Gastroesophageal sphincter (tissue), 4 donors: ENCODE results near the gene MAP1LC3B. TPM values are rescaled to one million over a fixed set of nuclear protein-coding genes. Genes with fewer than 3 reads are reported as not detected.

Experiments used
- ATAC-seq: fragments of 150-250 bp; one replicate; pipeline ENCODE4 v1.9.1; 2016; ENCODE audit warnings: mild to moderate bottlenecking, moderate library complexity
- H3K27ac ChIP-seq, 4 donors: fragments of 200-600 bp; sonication (generic) in 3 of 4; 1 replicate in 3 of 4; 2 replicates in 1 of 4; pipeline ENCODE4 v1.5.1; 2016 to 2019
- H3K27me3 ChIP-seq: fragments of 200-600 bp; sonication (generic); one replicate; pipeline ENCODE4 v1.5.1; 2019
- H3K36me3 ChIP-seq, 2 donors: fragments of 200-600 bp; sonication (generic); one replicate each; pipeline ENCODE4 v1.5.1; 2019; ENCODE audit warnings: control low read depth in 1 of 2
- H3K4me1 ChIP-seq, 3 donors: fragments of 200-600 bp; sonication (generic); 1 replicate in 2 of 3; 2 replicates in 1 of 3; pipeline ENCODE4 v1.5.1; 2016 to 2019; ENCODE audit warnings: control low read depth in 2 of 3
- H3K4me3 ChIP-seq, 2 donors: fragments of 200-600 bp; sonication (generic); one replicate each; pipeline ENCODE4 v1.5.1; 2019; ENCODE audit warnings: mild to moderate bottlenecking in 1 of 2, moderate library complexity in 1 of 2
- H3K9me3 ChIP-seq, 3 donors: fragments of 200-600 bp; sonication (generic); one replicate each; pipeline ENCODE4 v1.5.1; 2017 to 2019; ENCODE audit warnings: control low read depth in 2 of 3
- EP300 ChIP-seq: sonication (generic); formaldehyde crosslinking; IDR thresholded peaks from one replicate; pipeline ENCODE4 v1.6.1; 2017; ENCODE audit warnings: antibody characterized with exemption, mild to moderate bottlenecking
- POLR2A ChIP-seq, 2 donors: fragments of 450-650 bp; IDR thresholded peaks; one replicate each; pipeline ENCODE4 v1.6.1; 2017; ENCODE audit warnings: antibody characterized with exemption in 2 of 2, mild to moderate bottlenecking in 2 of 2, moderate library complexity in 1 of 2
- POLR2AphosphoS5 ChIP-seq: sonication (generic); formaldehyde crosslinking; IDR thresholded peaks from one replicate; pipeline ENCODE4 v1.6.1; 2017; ENCODE audit warnings: antibody characterized with exemption
- WGBS, 2 donors: methylation state at CpG; one replicate each; pipeline ENCODE4 v1.1.5; 2018; ENCODE audit warnings: low coverage in 1 of 2; 5-methylcytosine and 5-hydroxymethylcytosine counted together
- total RNA-seq, 4 donors: library from RNA; depleted of rRNA; stranded (reverse); fragments of >200 nt; gene quantifications; one replicate each; pipeline ENCODE4 v1.1.0, GENCODE V29; 2016
- TF ChIP-seq, protein P1 (sequence below), 4 experiments: fragments of 200-600 bp in 2 of 4; fragments of 450-650 bp in 2 of 4; sonication (generic) in 1 of 4; IDR thresholded peaks; one replicate each; pipeline ENCODE4 v1.5.1; 2017 to 2019; ENCODE audit warnings: antibody characterized with exemption in 4 of 4, mild to moderate bottlenecking in 2 of 4, moderate library complexity in 2 of 4

Gene MAP1LC3B
- total RNA-seq, 4 donors from 2014 or later = 53.9 to 64.8 (median 57.9) TPM

GRCh38 chr16:87410530-87410929 lies 18.4 kb downstream of the MAP1LC3B start:
- no peak for ATAC-seq
- H3K36me3 ChIP-seq = peaks cover 0 to 99% of the 10 kb centered on the region in 2 donors
- no peaks in the 10 kb centered on the region for H3K4me1 ChIP-seq
- no peak overlapping the region for H3K27ac ChIP-seq
- no peaks in the 10 kb centered on the region for H3K27me3 ChIP-seq
- no peak overlapping the region for H3K4me3 ChIP-seq
- TF ChIP-seq POLR2AphosphoS5 (no peak), POLR2A (IDR thresholded peaks at IDR 0.05) (no peak), EP300 (no peak)
- no peaks in the 10 kb centered on the region for H3K9me3 ChIP-seq
- 75% methylated on average over 2 of the region's 11 CpGs; no CpG with 5 or more reads in 1 of the 2 donors for WGBS, 2 donors

- WGBS, 2 donors = 64 to 76% methylated on average over 2 to 7 of the region's 14 CpGs
Observed at GRCh38 chr16:87410968-87411367, 18.8 kb downstream of the MAP1LC3B start.

GRCh38 chr16:87411375-87412271 lies 19.5 kb downstream of the MAP1LC3B start:
- WGBS, 2 donors = 84 to 87% methylated on average over 8 to 14 of the region's 49 CpGs
- TF ChIP-seq, protein P1, sequence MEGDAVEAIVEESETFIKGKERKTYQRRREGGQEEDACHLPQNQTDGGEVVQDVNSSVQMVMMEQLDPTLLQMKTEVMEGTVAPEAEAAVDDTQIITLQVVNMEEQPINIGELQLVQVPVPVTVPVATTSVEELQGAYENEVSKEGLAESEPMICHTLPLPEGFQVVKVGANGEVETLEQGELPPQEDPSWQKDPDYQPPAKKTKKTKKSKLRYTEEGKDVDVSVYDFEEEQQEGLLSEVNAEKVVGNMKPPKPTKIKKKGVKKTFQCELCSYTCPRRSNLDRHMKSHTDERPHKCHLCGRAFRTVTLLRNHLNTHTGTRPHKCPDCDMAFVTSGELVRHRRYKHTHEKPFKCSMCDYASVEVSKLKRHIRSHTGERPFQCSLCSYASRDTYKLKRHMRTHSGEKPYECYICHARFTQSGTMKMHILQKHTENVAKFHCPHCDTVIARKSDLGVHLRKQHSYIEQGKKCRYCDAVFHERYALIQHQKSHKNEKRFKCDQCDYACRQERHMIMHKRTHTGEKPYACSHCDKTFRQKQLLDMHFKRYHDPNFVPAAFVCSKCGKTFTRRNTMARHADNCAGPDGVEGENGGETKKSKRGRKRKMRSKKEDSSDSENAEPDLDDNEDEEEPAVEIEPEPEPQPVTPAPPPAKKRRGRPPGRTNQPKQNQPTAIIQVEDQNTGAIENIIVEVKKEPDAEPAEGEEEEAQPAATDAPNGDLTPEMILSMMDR (IDR thresholded peaks at IDR 0.05) = no peak
- no peak for TF ChIP-seq EP300
- no peak for TF ChIP-seq POLR2AphosphoS5
- TF ChIP-seq POLR2A (IDR thresholded peaks at IDR 0.05) = no peak
- Histone ChIP-seq H3K36me3 (peaks cover 0 to 99% of the 10 kb centered on the region in 2 donors), H3K27me3 (no peaks in the 10 kb centered on the region), H3K9me3 (no peaks in the 10 kb centered on the region), H3K4me3 (no peak overlapping the region), H3K4me1 (no peaks in the 10 kb centered on the region), H3K27ac (no peak overlapping the region)
- ATAC-seq = no peak

More at GRCh38 chr16:87410968-87411367, 18.8 kb downstream of the MAP1LC3B start:
- no peaks in the 10 kb centered on the region for H3K9me3 ChIP-seq
- no peak overlapping the region for H3K27ac ChIP-seq
- TF ChIP-seq EP300 = no peak
- TF ChIP-seq POLR2A (IDR thresholded peaks at IDR 0.05) = no peak
- no peak for TF ChIP-seq POLR2AphosphoS5
- TF ChIP-seq, protein P1 (IDR thresholded peaks at IDR 0.05) = no peak
- H3K36me3 ChIP-seq = peaks cover 0 to 99% of the 10 kb centered on the region in 2 donors
- H3K4me1 ChIP-seq = no peaks in the 10 kb centered on the region
- no peak for ATAC-seq
- H3K27me3 ChIP-seq = no peaks in the 10 kb centered on the region
- H3K4me3 ChIP-seq = no peak overlapping the region

DNA sequence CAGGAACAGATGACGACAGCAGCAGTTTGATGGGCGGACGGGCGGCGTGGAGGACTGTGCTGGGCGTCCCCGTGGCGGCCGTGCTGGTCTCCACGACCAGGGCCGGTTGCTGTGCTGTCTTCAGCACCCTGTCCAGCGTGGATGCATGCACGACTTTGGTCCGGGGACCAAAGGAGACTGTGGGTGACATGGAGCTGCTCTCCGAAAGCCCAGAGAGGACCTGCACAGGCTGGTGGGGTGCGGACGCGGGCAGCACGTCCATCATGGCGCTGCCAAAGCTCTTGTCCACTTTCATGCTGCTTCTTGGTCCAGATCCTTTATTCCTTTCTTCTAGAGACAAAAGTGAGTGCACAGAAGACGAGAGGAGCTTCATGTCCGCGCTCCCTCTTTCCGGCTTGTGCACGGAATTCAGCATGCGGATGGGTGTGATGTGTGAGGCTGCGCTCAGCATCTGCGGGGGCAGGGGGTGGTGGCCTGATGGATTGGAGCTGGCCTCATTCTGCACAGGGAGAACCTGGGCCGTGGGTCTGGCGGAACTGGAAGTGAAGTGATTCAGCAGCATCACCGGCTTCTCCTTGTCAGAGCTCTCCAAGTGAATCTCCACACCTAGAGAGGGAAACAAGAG lies 20.3 kb downstream of the MAP1LC3B start:
- TF ChIP-seq, protein P1 (IDR thresholded peaks at IDR 0.05) = no peak
- TF ChIP-seq POLR2AphosphoS5 (no peak), EP300 (no peak), POLR2A (IDR thresholded peaks at IDR 0.05) (no peak)
- Histone ChIP-seq H3K36me3 (peaks cover 0 to 99% of the 10 kb centered on the region in 2 donors), H3K4me1 (peaks cover 0 to 5% (median 0%) of the 10 kb centered on the region in 3 donors), H3K27me3 (no peaks in the 10 kb centered on the region), H3K4me3 (no peak overlapping the region), H3K27ac (no peak overlapping the region), H3K9me3 (no peaks in the 10 kb centered on the region)
- no peak for ATAC-seq
- 82 to 89% methylated on average over 5 to 13 of the region's 31 CpGs for WGBS, 2 donors

GRCh38 chr16:87412996-87413421 lies 20.9 kb downstream of the MAP1LC3B start:
- peaks cover 0 to 99% of the 10 kb centered on the region in 2 donors for H3K36me3 ChIP-seq
- TF ChIP-seq EP300 = no peak
- TF ChIP-seq POLR2A (IDR thresholded peaks at IDR 0.05) = no peak
- TF ChIP-seq POLR2AphosphoS5 = no peak
- TF ChIP-seq, protein P1 (IDR thresholded peaks at IDR 0.05) = no peak
- 89% methylated on average over 14 of the region's 27 CpGs; no CpG with 5 or more reads in 1 of the 2 donors for WGBS, 2 donors
- H3K4me1 ChIP-seq = peaks cover 0 to 5% (median 0%) of the 10 kb centered on the region in 3 donors
- no peaks in the 10 kb centered on the region for H3K9me3 ChIP-seq
- ATAC-seq = no peak
- H3K4me3 ChIP-seq = no peak overlapping the region
- no peak overlapping the region for H3K27ac ChIP-seq
- no peaks in the 10 kb centered on the region for H3K27me3 ChIP-seq
